PC-9 (cell line): ENCODE data around the gene MACROH2A1. TPM values are rescaled to one million over a fixed set of nuclear protein-coding genes. Genes with fewer than 3 reads are reported as not detected.

Experiments
- BruUV-seq: library from RNA; stranded (reverse); fragments of 400-500 nt; replicated peaks from 2 replicates; lab custom pipeline; 2021; lab: Mats Ljungman, UMichigan
- CTCF ChIA-PET: fragments of 300-600 bp; sonication (Branson Sonifier 250); formaldehyde crosslinking; loops from one replicate; lab custom pipeline; 2022; ENCODE audit warnings: antibody characterized with exemption; lab: Charles Lee
- POLR2A ChIA-PET: fragments of 300-600 bp; sonication (Branson Sonifier 250); formaldehyde crosslinking; loops from one replicate; lab custom pipeline; 2022; ENCODE audit warnings: antibody characterized with exemption; ENCODE audit not compliant: unreplicated experiment; lab: Charles Lee
- DNase-seq, 2 experiments: peaks; one replicate each; pipeline versions ENCODE4 v3.0.0 to v3.0.0-alpha.2; 2015 to 2022; ENCODE audit warnings: mixed read lengths in 1 of 2
- H2AFZ ChIP-seq: fragments of 200-600 bp; sonication (generic); 2 replicates; pipeline ENCODE4 v1.8.1; 2017; ENCODE audit warnings: antibody characterized with exemption
- H3F3A ChIP-seq: fragments of 200-600 bp; sonication (generic); 2 replicates; pipeline ENCODE4 v1.8.1; 2017; ENCODE audit warnings: antibody characterized with exemption, mild to moderate bottlenecking, low read depth; ENCODE audit not compliant: insufficient read depth
- H3K27ac ChIP-seq: fragments of 200-600 bp; sonication (generic); 2 replicates; pipeline ENCODE4 v1.6.1; 2016; ENCODE audit warnings: mixed run types
- H3K27me3 ChIP-seq: fragments of 200-600 bp; sonication (generic); 2 replicates; pipeline ENCODE4 v1.6.1; 2016; ENCODE audit warnings: low read depth, mixed run types; ENCODE audit not compliant: insufficient read depth
- H3K36me3 ChIP-seq: fragments of 200-600 bp; sonication (generic); 2 replicates; pipeline ENCODE4 v1.6.1; 2016; ENCODE audit warnings: low read depth, mixed run types
- H3K4me1 ChIP-seq: fragments of 200-600 bp; sonication (generic); replicated peaks from 2 replicates; pipeline ENCODE4 v1.6.1; 2016; ENCODE audit warnings: mixed run types; ENCODE audit not compliant: insufficient read depth
- H3K4me2 ChIP-seq: fragments of 200-600 bp; sonication (generic); 2 replicates; pipeline ENCODE4 v1.6.1; 2017; ENCODE audit warnings: mixed run types
- H3K4me3 ChIP-seq: fragments of 200-600 bp; sonication (generic); 2 replicates; pipeline ENCODE4 v1.6.1; 2016; ENCODE audit warnings: mixed run types
- H3K79me2 ChIP-seq: fragments of 200-600 bp; sonication (generic); 2 replicates; pipeline ENCODE4 v1.6.1; 2017; ENCODE audit warnings: low read depth, mixed run types
- H3K9me2 ChIP-seq: fragments of 200-600 bp; sonication (generic); 2 replicates; pipeline ENCODE4 v1.8.1; 2017; ENCODE audit warnings: mild to moderate bottlenecking; ENCODE audit not compliant: insufficient read depth
- H3K9me3 ChIP-seq: fragments of 200-600 bp; sonication (generic); 2 replicates; pipeline ENCODE4 v1.8.1; 2016; ENCODE audit warnings: low read depth; ENCODE audit not compliant: insufficient read depth
- H4K20me1 ChIP-seq: fragments of 200-600 bp; sonication (generic); 2 replicates; pipeline ENCODE4 v1.8.1; 2017; ENCODE audit not compliant: insufficient read depth
- EZH2 ChIP-seq: fragments of 200-600 bp; sonication (generic); IDR thresholded peaks from 2 replicates; pipeline ENCODE4 v1.8.0; 2017; ENCODE audit warnings: antibody characterized with exemption, low read depth
- intact Hi-C: fragments of 100-400 bp; cut with micrococcal nuclease; formaldehyde crosslinking; loops from one replicate; pipeline ENCODE4 v1.10.0; 2022; ENCODE audit not compliant: unreplicated experiment
- total RNA-seq: library from RNA; stranded (reverse); gene quantifications from 2 replicates; pipeline ENCODE4 v1.2.3, GENCODE V29; 2021
- TF ChIP-seq, protein P1 (sequence below): fragments of 200-600 bp; sonication (generic); conservative IDR thresholded peaks from 2 replicates; pipeline ENCODE4 v1.6.1; 2017; ENCODE audit warnings: mixed run types, antibody characterized with exemption, mild to moderate bottlenecking, moderate library complexity

Gene MACROH2A1
- total RNA-seq, 1 experiment from 2014 or later: 223 TPM

GRCh38 chr5:135367554-135367953, 31.5 kb downstream of the MACROH2A1 start:
- peaks cover 32% of the 10 kb centered on the region for H3K36me3 ChIP-seq

GRCh38 chr5:135367076-135367475, 32.0 kb downstream of the MACROH2A1 start:
- intact Hi-C loops: no loop called here
- H3K4me2 ChIP-seq: no peak overlapping the region
- H3K27ac ChIP-seq: no peak overlapping the region
- no peaks in the 10 kb centered on the region for H3F3A ChIP-seq
- H3K79me2 ChIP-seq: peaks cover 10% of the 10 kb centered on the region; the same call in 1 of the 2 replicates
- peaks cover 37% of the 10 kb centered on the region for H3K36me3 ChIP-seq
- no peak for DNase-seq
- ChIA-PET POLR2A (interaction anchor here (0.7 kb wide), 1 partner anchor 55 kb away, joined by 4 read pairs; no protein-coding TSS in a partner anchor), CTCF (no interaction called here)
- no TSS peak for BruUV-seq
- H3K4me3 ChIP-seq: no peak overlapping the region
- no peaks in the 10 kb centered on the region for H3K9me3 ChIP-seq
- TF ChIP-seq, protein P1, sequence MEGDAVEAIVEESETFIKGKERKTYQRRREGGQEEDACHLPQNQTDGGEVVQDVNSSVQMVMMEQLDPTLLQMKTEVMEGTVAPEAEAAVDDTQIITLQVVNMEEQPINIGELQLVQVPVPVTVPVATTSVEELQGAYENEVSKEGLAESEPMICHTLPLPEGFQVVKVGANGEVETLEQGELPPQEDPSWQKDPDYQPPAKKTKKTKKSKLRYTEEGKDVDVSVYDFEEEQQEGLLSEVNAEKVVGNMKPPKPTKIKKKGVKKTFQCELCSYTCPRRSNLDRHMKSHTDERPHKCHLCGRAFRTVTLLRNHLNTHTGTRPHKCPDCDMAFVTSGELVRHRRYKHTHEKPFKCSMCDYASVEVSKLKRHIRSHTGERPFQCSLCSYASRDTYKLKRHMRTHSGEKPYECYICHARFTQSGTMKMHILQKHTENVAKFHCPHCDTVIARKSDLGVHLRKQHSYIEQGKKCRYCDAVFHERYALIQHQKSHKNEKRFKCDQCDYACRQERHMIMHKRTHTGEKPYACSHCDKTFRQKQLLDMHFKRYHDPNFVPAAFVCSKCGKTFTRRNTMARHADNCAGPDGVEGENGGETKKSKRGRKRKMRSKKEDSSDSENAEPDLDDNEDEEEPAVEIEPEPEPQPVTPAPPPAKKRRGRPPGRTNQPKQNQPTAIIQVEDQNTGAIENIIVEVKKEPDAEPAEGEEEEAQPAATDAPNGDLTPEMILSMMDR: no peak
- no peak for TF ChIP-seq EZH2
- H3K27me3 ChIP-seq: no peaks in the 10 kb centered on the region
- no peaks in the 10 kb centered on the region for H3K9me2 ChIP-seq
- no peak overlapping the region for H2AFZ ChIP-seq
- H4K20me1 ChIP-seq: peaks cover 25% of the 10 kb centered on the region
- H3K4me1 ChIP-seq: no peaks in the 10 kb centered on the region

More at GRCh38 chr5:135367554-135367953, 31.5 kb downstream of the MACROH2A1 start:
- POLR2A ChIA-PET: no interaction called here
- no peak for TF ChIP-seq EZH2
- CTCF ChIA-PET: no interaction called here
- Histone ChIP-seq H3K4me1 (no peaks in the 10 kb centered on the region), H2AFZ (no peak overlapping the region), H4K20me1 (peaks cover 28% of the 10 kb centered on the region), H3K4me2 (no peak overlapping the region), H3F3A (no peaks in the 10 kb centered on the region), H3K79me2 (peaks cover 14% of the 10 kb centered on the region; the same call in 1 of the 2 replicates), H3K27ac (no peak overlapping the region), H3K9me3 (no peaks in the 10 kb centered on the region), H3K4me3 (no peak overlapping the region), H3K9me2 (no peaks in the 10 kb centered on the region), H3K27me3 (no peaks in the 10 kb centered on the region)
- intact Hi-C loops: no loop called here
- no TSS peak for BruUV-seq
- no peak for DNase-seq

DNA sequence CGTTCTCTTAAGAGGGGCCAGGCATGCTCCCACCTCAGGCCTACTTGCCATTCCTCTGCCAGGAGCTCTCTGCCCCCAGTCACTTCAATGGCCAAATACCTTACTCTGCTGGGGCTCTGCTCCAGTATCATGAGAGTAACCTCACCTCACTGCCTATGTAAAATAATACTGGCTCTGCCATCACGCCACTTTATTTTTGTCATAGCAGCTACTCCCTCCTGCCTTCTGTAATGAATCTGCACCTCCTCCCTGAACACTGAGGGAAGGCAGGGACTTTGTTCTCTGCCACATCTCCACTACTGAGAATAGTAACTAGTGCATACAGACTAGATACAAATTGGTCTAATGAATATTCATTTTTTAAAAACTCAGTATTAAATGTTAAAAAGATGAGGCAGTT, 33.8 kb downstream of the MACROH2A1 start:
- H3F3A ChIP-seq: no peaks in the 10 kb centered on the region
- CTCF ChIA-PET: no interaction called here

More for the DNA sequence above, 33.8 kb downstream of the MACROH2A1 start:
- Histone ChIP-seq H3K27me3 (no peaks in the 10 kb centered on the region), H3K36me3 (peaks cover 38% of the 10 kb centered on the region), H3K4me1 (no peaks in the 10 kb centered on the region), H3K79me2 (peaks cover 3% of the 10 kb centered on the region; the same call in 1 of the 2 replicates), H3K4me3 (no peak overlapping the region), H3K9me2 (no peaks in the 10 kb centered on the region), H3K27ac (no peak overlapping the region), H3K9me3 (no peaks in the 10 kb centered on the region), H3K4me2 (no peak overlapping the region), H2AFZ (no peak overlapping the region), H4K20me1 (peaks cover 8% of the 10 kb centered on the region)
- DNase-seq: no peak
- TF ChIP-seq EZH2: no peak
- TF ChIP-seq, protein P1: no peak
- intact Hi-C loops: no loop called here
- POLR2A ChIA-PET: no interaction called here
- no TSS peak for BruUV-seq
